HepG2 (cell line): Measurements from ENCODE around the gene INHA. TPM values are rescaled to one million over a fixed set of nuclear protein-coding genes. Genes with fewer than 3 reads are reported as not detected.

Experiments used
- AHR ChIP-seq: IDR thresholded peaks from 2 replicates; pipeline ENCODE4 v1.6.1; 2018; ENCODE audit warnings: missing genetic modification reagents, missing compliant biosample characterization
- DDIT3 ChIP-seq: sonication (generic); formaldehyde crosslinking; IDR thresholded peaks from 2 replicates; pipeline ENCODE4 v1.4.0; 2020; ENCODE audit warnings: mild to moderate bottlenecking, missing genetic modification reagents
- ELF1 ChIP-seq: sonication (generic); formaldehyde crosslinking; IDR thresholded peaks from 2 replicates; pipeline ENCODE4 v1.4.0; 2020; ENCODE audit warnings: missing genetic modification reagents
- GTF2F1 ChIP-seq: fragments of 150-350 bp; IDR thresholded peaks from 2 replicates; pipeline ENCODE4 v1.6.1; 2014; ENCODE audit warnings: low read length
- KLF12 ChIP-seq: sonication (generic); formaldehyde crosslinking; IDR thresholded peaks from 2 replicates; pipeline ENCODE4 v1.4.0; 2020; ENCODE audit warnings: missing genetic modification reagents, borderline replicate concordance
- MTF1 ChIP-seq: sonication (generic); formaldehyde crosslinking; IDR thresholded peaks from 2 replicates; pipeline ENCODE4 v1.5.0; 2020; ENCODE audit warnings: missing genetic modification reagents
- NFIB ChIP-seq: sonication (generic); formaldehyde crosslinking; IDR thresholded peaks from 2 replicates; pipeline ENCODE4 v1.9.0; 2021; ENCODE audit warnings: missing genetic modification reagents, mild to moderate bottlenecking, borderline replicate concordance
- PCBP2 ChIP-seq: fragments of 200-400 bp; formaldehyde crosslinking; optimal IDR thresholded peaks from 2 replicates; pipeline ENCODE3; 2018; ENCODE audit warnings: low read length, low read depth; ENCODE audit not compliant: poor library complexity, severe bottlenecking
- RORA ChIP-seq: sonication (generic); formaldehyde crosslinking; IDR thresholded peaks from 2 replicates; pipeline ENCODE4 v1.5.0; 2020; ENCODE audit warnings: mild to moderate bottlenecking, missing genetic modification reagents, moderate library complexity
- SIN3A ChIP-seq: IDR thresholded peaks from 2 replicates; pipeline ENCODE4 v1.6.1; 2011; ENCODE audit warnings: low read depth, mild to moderate bottlenecking, control low read depth, low read length, borderline replicate concordance
- SMARCC2 ChIP-seq: fragments of 450-650 bp; IDR thresholded peaks from 2 replicates; pipeline ENCODE4 v1.6.1; 2017; ENCODE audit warnings: antibody characterized with exemption, mild to moderate bottlenecking
- TCF7L2 ChIP-seq: IDR thresholded peaks from 2 replicates; pipeline ENCODE4 v1.6.1; 2011; ENCODE audit warnings: mild to moderate bottlenecking, low read depth, low read length, moderate library complexity
- ZNF280D ChIP-seq: sonication (generic); formaldehyde crosslinking; IDR thresholded peaks from 2 replicates; pipeline ENCODE4 v1.5.1; 2020; ENCODE audit warnings: mild to moderate bottlenecking, missing genetic modification reagents
- ZNF317 ChIP-seq: sonication (generic); formaldehyde crosslinking; IDR thresholded peaks from 2 replicates; pipeline ENCODE4 v1.5.0; 2020; ENCODE audit warnings: mild to moderate bottlenecking, missing genetic modification reagents
- ZNF543 ChIP-seq: sonication (generic); formaldehyde crosslinking; IDR thresholded peaks from 2 replicates; pipeline ENCODE4 v1.4.0; 2020; ENCODE audit warnings: mild to moderate bottlenecking, missing genetic modification reagents
- ZNF563 ChIP-seq: sonication (generic); formaldehyde crosslinking; IDR thresholded peaks from 2 replicates; pipeline ENCODE4 v1.8.0; 2022; ENCODE audit warnings: mild to moderate bottlenecking, moderate library complexity, missing genetic modification reagents
- ZNF570 ChIP-seq: sonication (generic); formaldehyde crosslinking; IDR thresholded peaks from 2 replicates; pipeline ENCODE4 v1.4.0; 2020; ENCODE audit warnings: mild to moderate bottlenecking, missing genetic modification reagents, borderline replicate concordance
- ZNF615 ChIP-seq: sonication (generic); formaldehyde crosslinking; IDR thresholded peaks from 2 replicates; pipeline ENCODE4 v1.5.0; 2020; ENCODE audit warnings: mild to moderate bottlenecking, missing genetic modification reagents, borderline replicate concordance
- ZNF75D ChIP-seq: sonication (generic); formaldehyde crosslinking; IDR thresholded peaks from 2 replicates; pipeline ENCODE4 v1.8.1; 2023; ENCODE audit warnings: missing genetic modification reagents, mild to moderate bottlenecking, borderline replicate concordance
- polyA plus RNA-seq, 8 experiments: library from polyadenylated mRNA; depleted of rRNA in 3 of 8; stranded (reverse) in 7 of 8; unstranded in 1 of 8; fragments of >200 nt; fragmentation: Illumina TruSeq in 4 of 8; extraction: Trizol in 4 of 8; gene quantifications; 2 replicates each; pipeline versions ENCODE4 v1.2.1 to v1.2.3, GENCODE V29; 2011 to 2016; ENCODE audit warnings: low read depth in 4 of 8, missing spikeins in 1 of 8, mixed read lengths in 1 of 8; ENCODE audit not compliant: insufficient read depth in 1 of 8
- total RNA-seq, 5 experiments: library from RNA; depleted of rRNA; stranded (reverse); fragments of >200 nt; fragmentation: Illumina TruSeq; extraction: Trizol; gene quantifications; 2 replicates each; pipeline ENCODE4 v1.2.3, GENCODE V29; 2016; ENCODE audit warnings: low read depth in 1 of 5
- TF ChIP-seq, protein P1 (sequence below): sonication (generic); formaldehyde crosslinking; IDR thresholded peaks from 2 replicates; pipeline ENCODE4 v1.9.0; 2022; ENCODE audit warnings: low read depth, missing genetic modification reagents
- TF ChIP-seq, protein P2 (sequence below): sonication (generic); formaldehyde crosslinking; IDR thresholded peaks from 2 replicates; pipeline ENCODE4 v1.5.0; 2020; ENCODE audit warnings: missing genetic modification reagents
- TF ChIP-seq, protein P3 (sequence below): sonication (generic); formaldehyde crosslinking; IDR thresholded peaks from 2 replicates; pipeline ENCODE4 v1.5.1; 2020; ENCODE audit warnings: missing genetic modification reagents, mild to moderate bottlenecking, borderline replicate concordance

Gene INHA
- total and polyA plus RNA-seq, 2 of the 13 experiments (the other 11 are each of a cell fraction or from before 2014, with no cell fraction given), result 4.1 to 15.2 TPM

DNA sequence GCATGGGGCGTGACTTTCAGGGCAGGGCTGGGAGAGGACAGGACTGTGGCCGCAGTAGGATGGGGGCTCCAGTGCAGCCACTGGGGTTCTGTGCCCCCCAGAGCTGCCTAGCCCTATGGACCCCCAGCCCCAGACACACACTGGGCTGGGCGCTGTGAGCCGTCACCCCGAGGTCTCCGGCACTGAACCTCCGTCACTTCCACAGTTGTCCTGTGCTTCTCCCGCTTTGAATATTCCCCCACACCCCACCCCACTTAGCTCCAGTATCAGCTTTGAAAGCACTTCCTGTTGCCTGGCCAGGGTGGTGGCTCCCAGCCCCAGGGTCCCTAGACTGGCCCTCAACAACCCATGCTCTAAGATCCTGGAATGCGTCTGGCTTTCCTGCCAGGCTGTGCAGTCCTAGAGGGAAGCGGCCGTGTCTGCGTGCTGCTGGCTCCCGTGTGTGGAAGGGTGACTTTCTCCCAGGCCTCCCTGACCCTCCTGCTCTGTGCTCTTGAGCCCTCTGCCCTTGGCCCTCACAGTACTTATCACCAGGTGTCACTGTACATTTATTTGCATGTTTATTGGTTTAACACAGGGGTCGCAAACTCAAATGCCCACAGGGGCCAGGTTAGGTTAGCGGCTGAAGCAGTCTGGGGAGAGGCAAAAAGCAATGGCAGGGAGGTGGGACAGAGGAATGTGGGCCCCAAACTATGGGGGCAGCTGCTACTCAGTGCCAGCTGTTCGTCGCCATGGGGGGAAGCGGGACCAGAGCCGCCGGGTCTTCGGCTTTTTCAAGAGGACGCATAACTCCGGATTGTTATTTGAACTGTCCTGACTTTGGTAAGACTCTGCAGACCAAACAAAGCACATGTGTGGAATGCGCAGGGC, 10.7 kb upstream of the INHA start (continued):
- TF ChIP-seq ZNF280D (CRISPR knock-in tag) (no peak), KLF12 (CRISPR knock-in tag) (no peak), ZNF543 (no peak), ELF1 (CRISPR knock-in tag) (peak; percentile 37; the same call in 1 of the 2 replicates), MTF1 (no peak), RORA (CRISPR knock-in tag) (no peak), DDIT3 (CRISPR knock-in tag) (no peak), ZNF570 (no peak), ZNF317 (CRISPR knock-in tag) (no peak), GTF2F1 (no peak), SIN3A (no peak), ZNF75D (no peak), PCBP2 (no peak), TCF7L2 (no peak), ZNF563 (CRISPR knock-in tag) (no peak), AHR (no peak), NFIB (CRISPR knock-in tag) (no peak), ZNF615 (no peak), SMARCC2 (no peak)
- TF ChIP-seq, protein P1, sequence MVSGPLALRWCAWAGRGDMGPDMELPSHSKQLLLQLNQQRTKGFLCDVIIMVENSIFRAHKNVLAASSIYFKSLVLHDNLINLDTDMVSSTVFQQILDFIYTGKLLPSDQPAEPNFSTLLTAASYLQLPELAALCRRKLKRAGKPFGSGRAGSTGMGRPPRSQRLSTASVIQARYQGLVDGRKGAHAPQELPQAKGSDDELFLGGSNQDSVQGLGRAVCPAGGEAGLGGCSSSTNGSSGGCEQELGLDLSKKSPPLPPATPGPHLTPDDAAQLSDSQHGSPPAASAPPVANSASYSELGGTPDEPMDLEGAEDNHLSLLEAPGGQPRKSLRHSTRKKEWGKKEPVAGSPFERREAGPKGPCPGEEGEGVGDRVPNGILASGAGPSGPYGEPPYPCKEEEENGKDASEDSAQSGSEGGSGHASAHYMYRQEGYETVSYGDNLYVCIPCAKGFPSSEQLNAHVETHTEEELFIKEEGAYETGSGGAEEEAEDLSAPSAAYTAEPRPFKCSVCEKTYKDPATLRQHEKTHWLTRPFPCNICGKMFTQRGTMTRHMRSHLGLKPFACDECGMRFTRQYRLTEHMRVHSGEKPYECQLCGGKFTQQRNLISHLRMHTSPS (CRISPR knock-in tag), result peak; percentile 55; the same call in 1 of the 2 replicates
- TF ChIP-seq, protein P2, sequence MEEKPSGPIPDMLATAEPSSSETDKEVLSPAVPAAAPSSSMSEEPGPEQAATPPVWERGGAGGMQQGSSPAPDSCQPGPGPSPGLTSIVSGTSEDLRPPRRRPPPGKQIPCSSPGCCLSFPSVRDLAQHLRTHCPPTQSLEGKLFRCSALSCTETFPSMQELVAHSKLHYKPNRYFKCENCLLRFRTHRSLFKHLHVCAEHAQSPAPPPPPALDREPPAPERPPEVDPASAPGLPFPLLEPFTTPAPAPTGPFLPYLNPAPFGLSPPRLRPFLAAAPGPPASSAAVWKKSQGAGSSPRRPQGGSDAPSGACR (CRISPR knock-in tag), result no peak
- TF ChIP-seq, protein P3, sequence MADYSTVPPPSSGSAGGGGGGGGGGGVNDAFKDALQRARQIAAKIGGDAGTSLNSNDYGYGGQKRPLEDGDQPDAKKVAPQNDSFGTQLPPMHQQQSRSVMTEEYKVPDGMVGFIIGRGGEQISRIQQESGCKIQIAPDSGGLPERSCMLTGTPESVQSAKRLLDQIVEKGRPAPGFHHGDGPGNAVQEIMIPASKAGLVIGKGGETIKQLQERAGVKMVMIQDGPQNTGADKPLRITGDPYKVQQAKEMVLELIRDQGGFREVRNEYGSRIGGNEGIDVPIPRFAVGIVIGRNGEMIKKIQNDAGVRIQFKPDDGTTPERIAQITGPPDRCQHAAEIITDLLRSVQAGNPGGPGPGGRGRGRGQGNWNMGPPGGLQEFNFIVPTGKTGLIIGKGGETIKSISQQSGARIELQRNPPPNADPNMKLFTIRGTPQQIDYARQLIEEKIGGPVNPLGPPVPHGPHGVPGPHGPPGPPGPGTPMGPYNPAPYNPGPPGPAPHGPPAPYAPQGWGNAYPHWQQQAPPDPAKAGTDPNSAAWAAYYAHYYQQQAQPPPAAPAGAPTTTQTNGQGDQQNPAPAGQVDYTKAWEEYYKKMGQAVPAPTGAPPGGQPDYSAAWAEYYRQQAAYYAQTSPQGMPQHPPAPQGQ, result 0 out of 2 replicates have a peak, but pooled peaks have one; percentile 30
